Ishikawa (cell line): Measurements from ENCODE around the gene PSTPIP1.

ENCODE experiments used
- CEBPB ChIP-seq: IDR thresholded peaks from 2 replicates; pipeline ENCODE4 v1.6.1; 2012
- CREB1 ChIP-seq: IDR thresholded peaks from 2 replicates; pipeline ENCODE4 v1.6.1; 2012; ENCODE audit warnings: low read depth
- EGR1 ChIP-seq: IDR thresholded peaks from 2 replicates; pipeline ENCODE4 v1.6.1; 2012
- EP300 ChIP-seq: IDR thresholded peaks from 2 replicates; pipeline ENCODE4 v1.6.1; 2012; ENCODE audit warnings: borderline replicate concordance
- FOXM1 ChIP-seq: IDR thresholded peaks from 2 replicates; pipeline ENCODE4 v1.6.1; 2012; ENCODE audit warnings: low read depth, borderline replicate concordance
- NFIC ChIP-seq: IDR thresholded peaks from 2 replicates; pipeline ENCODE4 v1.6.1; 2012
- RAD21 ChIP-seq: IDR thresholded peaks from 2 replicates; pipeline ENCODE4 v1.6.1; 2012; ENCODE audit warnings: low read depth
- TAF1 ChIP-seq: IDR thresholded peaks from 2 replicates; pipeline ENCODE4 v1.6.1; 2012; ENCODE audit warnings: low read depth, mild to moderate bottlenecking
- TCF12 ChIP-seq: IDR thresholded peaks from 2 replicates; pipeline ENCODE4 v1.6.1; 2012; ENCODE audit warnings: low read depth
- TEAD4 ChIP-seq: IDR thresholded peaks from 2 replicates; pipeline ENCODE4 v1.6.1; 2012
- YY1 ChIP-seq: IDR thresholded peaks from 2 replicates; pipeline ENCODE4 v1.6.1; 2012; ENCODE audit warnings: low read depth
- ZBTB7A ChIP-seq: IDR thresholded peaks from 2 replicates; pipeline ENCODE4 v1.6.1; 2012; ENCODE audit warnings: low read depth
- TF ChIP-seq, protein P1 (sequence below): IDR thresholded peaks from 2 replicates; pipeline ENCODE4 v1.6.1; 2012
- TF ChIP-seq, protein P2 (sequence below): IDR thresholded peaks from 2 replicates; pipeline ENCODE4 v1.6.1; 2012; ENCODE audit warnings: low read depth, mild to moderate bottlenecking
- TF ChIP-seq, protein P3 (sequence below): IDR thresholded peaks from 2 replicates; pipeline ENCODE4 v1.6.1; 2012

Gene PSTPIP1

DNA sequence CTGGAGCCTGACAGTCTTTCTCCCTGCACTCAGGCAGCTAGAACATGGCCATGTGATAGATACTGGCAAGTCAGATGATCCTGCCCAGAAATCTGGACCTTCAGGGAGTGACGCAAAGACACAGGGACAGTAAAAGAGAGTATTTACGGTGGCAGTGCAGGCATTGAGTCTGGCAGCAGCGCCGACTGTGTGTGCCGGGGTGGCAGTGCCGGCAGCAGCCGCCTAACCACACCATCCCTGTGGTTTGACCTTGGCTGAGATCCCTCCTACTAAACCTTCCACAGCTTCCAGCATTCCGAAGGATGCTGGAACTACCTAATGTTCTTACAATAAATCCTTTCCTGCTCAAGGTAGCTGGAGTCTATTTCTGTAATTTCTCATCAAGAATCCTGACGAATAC is 80.6 kb downstream of the PSTPIP1 start:
- no peak for TF ChIP-seq TCF12

DNA sequence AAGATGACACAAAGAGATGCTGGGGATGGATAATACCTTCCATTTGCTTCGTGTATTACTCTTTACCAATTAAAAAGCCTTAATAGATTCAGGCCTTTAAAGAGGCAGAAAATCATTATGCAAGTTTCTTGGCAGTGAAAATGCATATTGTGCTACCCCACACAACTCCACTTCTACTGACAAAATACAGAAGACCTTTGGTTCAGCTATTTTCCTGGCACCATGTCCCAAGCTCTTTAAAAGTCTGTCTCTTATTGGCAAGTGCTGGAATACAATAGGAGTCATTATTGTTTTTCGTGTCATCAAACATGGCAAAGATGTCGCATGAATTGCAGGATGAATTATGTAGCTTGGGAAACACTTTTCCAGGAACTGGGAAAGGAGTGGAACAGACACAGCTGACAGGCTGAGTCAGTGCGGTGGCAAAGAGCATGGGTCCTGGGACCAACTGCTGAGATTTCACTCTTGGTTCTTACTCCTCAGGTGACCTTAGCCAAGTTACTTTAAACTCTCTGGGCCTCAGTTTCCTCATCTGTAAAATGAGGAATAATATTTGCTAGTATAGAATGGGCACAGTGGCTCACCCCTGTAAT is 81.5 kb downstream of the PSTPIP1 start:
- TF ChIP-seq YY1 = no peak
- TF ChIP-seq RAD21 = no peak
- TF ChIP-seq CEBPB = no peak
- TF ChIP-seq ZBTB7A = no peak
- no peak for TF ChIP-seq CREB1
- TF ChIP-seq EP300 = no peak
- TF ChIP-seq TEAD4 = no peak
- TF ChIP-seq, protein P1, sequence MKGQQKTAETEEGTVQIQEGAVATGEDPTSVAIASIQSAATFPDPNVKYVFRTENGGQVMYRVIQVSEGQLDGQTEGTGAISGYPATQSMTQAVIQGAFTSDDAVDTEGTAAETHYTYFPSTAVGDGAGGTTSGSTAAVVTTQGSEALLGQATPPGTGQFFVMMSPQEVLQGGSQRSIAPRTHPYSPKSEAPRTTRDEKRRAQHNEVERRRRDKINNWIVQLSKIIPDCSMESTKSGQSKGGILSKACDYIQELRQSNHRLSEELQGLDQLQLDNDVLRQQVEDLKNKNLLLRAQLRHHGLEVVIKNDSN = no peak
- TF ChIP-seq EGR1 = no peak
- no peak for TF ChIP-seq TCF12
- TF ChIP-seq NFIC = no peak
- TF ChIP-seq, protein P2, sequence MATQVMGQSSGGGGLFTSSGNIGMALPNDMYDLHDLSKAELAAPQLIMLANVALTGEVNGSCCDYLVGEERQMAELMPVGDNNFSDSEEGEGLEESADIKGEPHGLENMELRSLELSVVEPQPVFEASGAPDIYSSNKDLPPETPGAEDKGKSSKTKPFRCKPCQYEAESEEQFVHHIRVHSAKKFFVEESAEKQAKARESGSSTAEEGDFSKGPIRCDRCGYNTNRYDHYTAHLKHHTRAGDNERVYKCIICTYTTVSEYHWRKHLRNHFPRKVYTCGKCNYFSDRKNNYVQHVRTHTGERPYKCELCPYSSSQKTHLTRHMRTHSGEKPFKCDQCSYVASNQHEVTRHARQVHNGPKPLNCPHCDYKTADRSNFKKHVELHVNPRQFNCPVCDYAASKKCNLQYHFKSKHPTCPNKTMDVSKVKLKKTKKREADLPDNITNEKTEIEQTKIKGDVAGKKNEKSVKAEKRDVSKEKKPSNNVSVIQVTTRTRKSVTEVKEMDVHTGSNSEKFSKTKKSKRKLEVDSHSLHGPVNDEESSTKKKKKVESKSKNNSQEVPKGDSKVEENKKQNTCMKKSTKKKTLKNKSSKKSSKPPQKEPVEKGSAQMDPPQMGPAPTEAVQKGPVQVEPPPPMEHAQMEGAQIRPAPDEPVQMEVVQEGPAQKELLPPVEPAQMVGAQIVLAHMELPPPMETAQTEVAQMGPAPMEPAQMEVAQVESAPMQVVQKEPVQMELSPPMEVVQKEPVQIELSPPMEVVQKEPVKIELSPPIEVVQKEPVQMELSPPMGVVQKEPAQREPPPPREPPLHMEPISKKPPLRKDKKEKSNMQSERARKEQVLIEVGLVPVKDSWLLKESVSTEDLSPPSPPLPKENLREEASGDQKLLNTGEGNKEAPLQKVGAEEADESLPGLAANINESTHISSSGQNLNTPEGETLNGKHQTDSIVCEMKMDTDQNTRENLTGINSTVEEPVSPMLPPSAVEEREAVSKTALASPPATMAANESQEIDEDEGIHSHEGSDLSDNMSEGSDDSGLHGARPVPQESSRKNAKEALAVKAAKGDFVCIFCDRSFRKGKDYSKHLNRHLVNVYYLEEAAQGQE = no peak
- TF ChIP-seq FOXM1 = no peak
- no peak for TF ChIP-seq TAF1

DNA sequence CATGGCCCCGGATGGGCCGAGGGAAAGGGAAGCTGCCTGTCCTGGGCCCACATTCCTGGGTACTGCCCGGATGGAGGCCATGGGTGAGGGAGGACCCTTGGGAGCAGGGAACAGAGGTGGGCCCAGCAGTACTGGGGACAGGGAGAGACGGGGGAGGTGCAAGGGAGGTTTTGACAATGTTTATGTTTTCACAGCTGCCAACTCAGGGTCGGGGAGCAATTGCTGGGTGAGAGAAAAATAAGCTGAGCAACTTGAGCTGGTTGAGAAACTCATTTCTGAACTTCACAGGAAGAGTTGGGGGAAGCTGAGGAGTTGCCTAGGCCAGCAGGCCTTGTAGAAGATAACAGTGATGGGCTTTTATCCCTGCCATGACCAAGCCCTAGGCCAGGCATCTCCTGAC is 87.0 kb downstream of the PSTPIP1 start:
- TF ChIP-seq EGR1 = no peak
- TF ChIP-seq CEBPB = no peak
- TF ChIP-seq TCF12 = no peak
- no peak for TF ChIP-seq RAD21
- TF ChIP-seq, protein P2 = no peak
- TF ChIP-seq TAF1 = no peak

DNA sequence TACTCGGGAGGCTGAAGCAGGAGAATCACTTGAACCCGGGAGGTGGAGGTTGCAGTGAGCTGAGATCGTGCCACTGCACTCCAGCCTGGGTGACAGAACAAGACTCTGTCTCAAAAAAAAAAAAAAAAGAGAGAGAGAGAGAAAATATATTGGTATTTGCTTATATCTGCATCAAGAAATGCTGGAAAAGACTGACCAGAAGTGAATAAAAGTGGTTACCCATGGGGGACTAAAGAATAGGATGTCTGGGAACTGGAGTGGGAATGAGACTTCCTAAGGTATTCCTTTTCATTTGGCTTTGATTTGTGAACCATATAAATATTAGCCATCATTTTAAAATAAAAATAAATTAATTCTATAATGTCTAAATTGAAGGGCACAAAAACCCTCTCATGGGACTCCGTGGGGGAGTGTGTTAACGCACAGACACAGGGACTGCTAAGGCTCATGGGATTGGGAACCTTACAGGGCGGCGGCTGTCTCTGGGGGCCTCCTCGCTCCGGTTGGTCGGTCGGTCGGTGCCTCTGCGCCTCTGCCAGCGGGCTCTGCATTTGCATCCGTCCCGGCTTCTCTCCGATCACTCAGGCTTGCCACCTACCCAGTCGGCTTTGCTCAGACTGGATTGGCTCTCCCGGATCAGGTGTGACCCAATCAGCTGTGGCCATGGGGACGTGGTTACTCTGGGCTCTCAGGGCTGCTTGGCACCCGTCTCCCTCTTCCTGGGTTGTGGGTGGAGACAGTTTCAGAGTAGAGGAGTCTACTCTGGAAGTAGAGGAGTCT is 88.6 kb downstream of the PSTPIP1 start:
- 0 out of 2 replicates have a peak, but pooled peaks have one; percentile 14 for TF ChIP-seq NFIC
- TF ChIP-seq EP300 = 0 out of 2 replicates have a peak, but pooled peaks have one; percentile 21
- TF ChIP-seq, protein P3, sequence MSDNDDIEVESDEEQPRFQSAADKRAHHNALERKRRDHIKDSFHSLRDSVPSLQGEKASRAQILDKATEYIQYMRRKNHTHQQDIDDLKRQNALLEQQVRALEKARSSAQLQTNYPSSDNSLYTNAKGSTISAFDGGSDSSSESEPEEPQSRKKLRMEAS = peak; percentile 42; the same call in 1 of the 2 replicates
- TF ChIP-seq TAF1 = peak; percentile 61; the same call in 1 of the 2 replicates
- no peak for TF ChIP-seq FOXM1
- TF ChIP-seq, protein P1 = peak; percentile 70
- TF ChIP-seq TCF12 = 0 out of 2 replicates have a peak, but pooled peaks have one; percentile 22
- no peak for TF ChIP-seq ZBTB7A

DNA sequence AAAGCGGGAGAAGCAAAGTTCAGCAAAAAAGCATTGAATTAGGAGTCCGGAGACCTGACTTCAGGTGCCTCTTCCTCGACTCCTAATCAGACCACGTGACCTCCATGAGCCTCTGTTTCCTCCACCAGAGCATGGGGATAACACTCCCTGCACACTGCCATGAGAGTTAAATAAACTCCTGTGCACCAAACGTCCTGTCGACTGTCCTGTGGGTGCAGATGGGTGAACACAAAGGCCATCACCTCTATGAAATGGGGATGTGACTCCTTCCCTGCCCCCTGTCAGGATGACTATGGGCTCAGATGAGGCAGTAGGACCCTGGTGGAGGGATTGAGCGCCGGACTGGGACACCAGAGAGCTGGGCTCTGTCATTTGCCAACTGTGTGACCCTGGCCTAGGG is 89.5 kb downstream of the PSTPIP1 start:
- TF ChIP-seq NFIC (no peak), CREB1 (no peak), EGR1 (no peak), RAD21 (no peak), EP300 (no peak), TAF1 (no peak), ZBTB7A (no peak), FOXM1 (no peak), TEAD4 (no peak), YY1 (no peak)
- TF ChIP-seq, protein P2 = no peak
- TF ChIP-seq, protein P3 = no peak
